Gastroesophageal sphincter (tissue), 3 donors: Measurements from ENCODE around the gene CALHM3.

Source experiments
- EP300 ChIP-seq: sonication (generic); formaldehyde crosslinking; IDR thresholded peaks from one replicate; pipeline ENCODE4 v1.6.1; 2017; ENCODE audit warnings: antibody characterized with exemption, mild to moderate bottlenecking
- POLR2A ChIP-seq, 2 donors: fragments of 450-650 bp; IDR thresholded peaks; one replicate each; pipeline ENCODE4 v1.6.1; 2017; ENCODE audit warnings: antibody characterized with exemption in 2 of 2, mild to moderate bottlenecking in 2 of 2, moderate library complexity in 1 of 2
- TF ChIP-seq, protein P1 (sequence below), 4 experiments: fragments of 200-600 bp in 2 of 4; fragments of 450-650 bp in 2 of 4; sonication (generic) in 1 of 4; IDR thresholded peaks; one replicate each; pipeline ENCODE4 v1.5.1; 2017 to 2019; ENCODE audit warnings: antibody characterized with exemption in 4 of 4, mild to moderate bottlenecking in 2 of 4, moderate library complexity in 2 of 4

DNA sequence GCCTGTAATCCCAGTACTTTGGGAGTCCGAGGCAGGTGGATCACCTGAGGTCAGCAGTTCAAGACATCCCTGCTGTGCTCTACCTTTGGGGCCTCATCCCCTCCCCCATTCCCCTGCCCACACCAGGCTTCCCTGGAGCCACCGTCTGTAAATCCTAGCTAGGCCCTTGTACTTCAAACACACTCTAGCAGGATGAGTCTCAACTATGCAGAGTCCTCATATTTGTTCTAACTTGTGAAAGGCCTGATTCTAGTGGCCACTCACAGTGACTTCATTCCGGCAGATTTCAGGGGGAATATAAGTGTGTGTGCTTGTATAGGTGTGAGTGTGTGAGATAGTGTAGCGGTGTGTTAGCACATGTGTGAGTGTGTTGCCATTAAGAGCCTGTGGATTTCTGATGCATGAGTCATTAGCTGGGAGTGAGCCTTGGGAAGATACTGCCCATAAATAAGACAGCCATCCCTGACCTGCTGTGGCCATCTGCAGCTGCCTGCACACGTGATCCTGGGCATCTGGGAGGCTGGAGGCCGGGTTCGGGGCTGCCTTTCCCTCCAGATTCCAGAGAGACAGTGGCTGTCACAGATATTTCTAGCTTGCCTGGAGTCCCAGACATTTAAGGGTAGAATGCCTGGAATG lies 12.8 kb upstream of the CALHM3 start:
- no peak for TF ChIP-seq POLR2A (IDR thresholded peaks at IDR 0.05)
- TF ChIP-seq EP300, result no peak
- TF ChIP-seq, protein P1, sequence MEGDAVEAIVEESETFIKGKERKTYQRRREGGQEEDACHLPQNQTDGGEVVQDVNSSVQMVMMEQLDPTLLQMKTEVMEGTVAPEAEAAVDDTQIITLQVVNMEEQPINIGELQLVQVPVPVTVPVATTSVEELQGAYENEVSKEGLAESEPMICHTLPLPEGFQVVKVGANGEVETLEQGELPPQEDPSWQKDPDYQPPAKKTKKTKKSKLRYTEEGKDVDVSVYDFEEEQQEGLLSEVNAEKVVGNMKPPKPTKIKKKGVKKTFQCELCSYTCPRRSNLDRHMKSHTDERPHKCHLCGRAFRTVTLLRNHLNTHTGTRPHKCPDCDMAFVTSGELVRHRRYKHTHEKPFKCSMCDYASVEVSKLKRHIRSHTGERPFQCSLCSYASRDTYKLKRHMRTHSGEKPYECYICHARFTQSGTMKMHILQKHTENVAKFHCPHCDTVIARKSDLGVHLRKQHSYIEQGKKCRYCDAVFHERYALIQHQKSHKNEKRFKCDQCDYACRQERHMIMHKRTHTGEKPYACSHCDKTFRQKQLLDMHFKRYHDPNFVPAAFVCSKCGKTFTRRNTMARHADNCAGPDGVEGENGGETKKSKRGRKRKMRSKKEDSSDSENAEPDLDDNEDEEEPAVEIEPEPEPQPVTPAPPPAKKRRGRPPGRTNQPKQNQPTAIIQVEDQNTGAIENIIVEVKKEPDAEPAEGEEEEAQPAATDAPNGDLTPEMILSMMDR (IDR thresholded peaks at IDR 0.05), result no peak
